H1 (cell line): Measurements from ENCODE around the gene SNED1. TPM values are rescaled to one million over a fixed set of nuclear protein-coding genes. Genes with fewer than 3 reads are reported as not detected.

Experiments
- SP2 ChIP-seq: IDR thresholded peaks from 2 replicates; pipeline ENCODE4 v1.6.1; 2012; ENCODE audit warnings: mild to moderate bottlenecking, low read length, inconsistent platforms
- polyA plus RNA-seq, 7 experiments: library from polyadenylated mRNA; depleted of rRNA in 3 of 7; stranded (reverse) in 5 of 7; unstranded in 2 of 7; fragments of >200 nt in 5 of 7; fragments of 200-250 nt in 2 of 7; gene quantifications; 1 replicate in 5 of 7; 2 replicates in 1 of 7; 4 replicates in 1 of 7; pipeline versions ENCODE4 v1.2.1 to v1.2.3, GENCODE V29; 2011 to 2013; ENCODE audit warnings: missing spikeins in 2 of 7, mixed read lengths in 2 of 7
- total RNA-seq: library from RNA; stranded (reverse); fragmentation: NEBNext Ultra II Directional; extraction: Animal tissue kit (Norgen Biotek cat#: 25700); gene quantifications from 2 replicates; pipeline ENCODE4 v1.2.1, GENCODE V29; 2021

The SNED1 gene
- total and polyA plus RNA-seq, 2 of the 8 experiments (the other 6 are each of a cell fraction or from before 2014, with no cell fraction given) = 1.9 TPM

DNA sequence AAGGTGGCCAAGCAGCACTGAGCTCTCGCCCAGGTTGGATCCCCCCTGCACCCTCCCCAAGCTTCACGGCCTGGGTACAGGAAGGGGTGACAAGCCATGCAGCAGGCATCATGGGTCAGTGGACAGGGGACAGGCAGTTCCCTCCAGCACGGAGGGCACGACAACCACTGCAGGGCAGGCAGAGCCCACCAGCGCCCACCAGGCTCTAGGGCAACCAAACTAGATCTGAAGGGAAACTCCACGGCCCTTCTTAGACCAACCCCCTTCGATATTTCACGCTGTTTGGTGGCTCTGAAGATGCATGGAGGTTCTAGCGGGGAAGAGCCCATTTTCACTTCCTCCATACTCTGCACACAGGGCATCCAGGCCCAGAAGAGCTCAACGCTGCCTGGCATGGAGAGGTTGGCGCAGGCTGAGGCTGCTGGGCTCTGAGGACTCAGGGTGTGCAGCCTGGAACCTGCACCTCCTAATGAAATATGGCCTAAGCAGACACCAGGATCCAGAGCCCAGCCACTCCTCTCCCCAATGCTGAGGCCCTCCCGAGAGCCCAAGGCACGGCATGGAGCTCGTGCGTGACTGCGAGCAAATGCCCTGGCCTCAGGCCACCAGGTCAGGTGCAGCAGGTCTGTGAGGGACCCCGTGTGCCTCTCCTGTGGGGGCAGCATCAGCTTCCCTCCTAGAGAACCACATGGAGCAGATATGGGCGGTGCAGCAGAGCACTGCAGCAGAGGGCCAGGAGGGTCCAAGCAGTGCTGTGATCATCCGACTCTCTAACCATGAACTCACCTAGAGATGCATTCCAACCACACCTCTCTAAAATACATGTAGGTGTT, 112.4 kb downstream of the SNED1 start (continued):
- TF ChIP-seq SP2 = no peak
